ENCODE results near the gene UROC1.

The UROC1 gene

DNA sequence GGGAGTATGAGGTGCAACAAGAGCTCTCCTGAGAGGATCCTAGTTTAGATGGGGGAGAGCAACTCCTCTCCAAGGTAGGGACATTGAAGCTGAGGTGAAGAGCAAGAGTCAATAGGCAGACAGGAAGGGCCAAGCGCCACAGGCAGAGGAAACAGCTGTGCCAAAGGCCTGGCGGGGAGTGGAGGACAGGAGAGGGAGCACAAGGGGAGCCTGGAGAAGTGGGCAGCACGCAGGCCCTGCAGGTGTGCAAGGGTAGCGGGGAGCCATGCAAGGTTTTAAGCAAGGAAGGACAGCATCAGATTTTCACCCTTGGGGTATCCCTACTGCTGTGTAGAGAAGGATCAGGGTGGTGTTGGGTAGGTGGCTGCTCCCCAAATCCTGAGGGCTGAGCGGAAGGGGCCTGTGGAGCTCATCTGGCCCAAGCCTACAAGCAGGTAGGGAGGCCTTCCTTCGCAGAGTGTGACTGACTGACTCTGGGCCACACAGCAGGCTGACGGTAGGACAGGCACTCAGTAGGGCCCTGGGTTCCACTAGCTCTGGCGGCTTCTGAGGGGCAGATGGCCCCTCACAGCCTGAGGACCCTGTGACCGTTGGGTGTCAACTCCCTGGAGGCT, 19.6 kb upstream of the UROC1 start:
- TF ChIP-seq, protein P1, sequence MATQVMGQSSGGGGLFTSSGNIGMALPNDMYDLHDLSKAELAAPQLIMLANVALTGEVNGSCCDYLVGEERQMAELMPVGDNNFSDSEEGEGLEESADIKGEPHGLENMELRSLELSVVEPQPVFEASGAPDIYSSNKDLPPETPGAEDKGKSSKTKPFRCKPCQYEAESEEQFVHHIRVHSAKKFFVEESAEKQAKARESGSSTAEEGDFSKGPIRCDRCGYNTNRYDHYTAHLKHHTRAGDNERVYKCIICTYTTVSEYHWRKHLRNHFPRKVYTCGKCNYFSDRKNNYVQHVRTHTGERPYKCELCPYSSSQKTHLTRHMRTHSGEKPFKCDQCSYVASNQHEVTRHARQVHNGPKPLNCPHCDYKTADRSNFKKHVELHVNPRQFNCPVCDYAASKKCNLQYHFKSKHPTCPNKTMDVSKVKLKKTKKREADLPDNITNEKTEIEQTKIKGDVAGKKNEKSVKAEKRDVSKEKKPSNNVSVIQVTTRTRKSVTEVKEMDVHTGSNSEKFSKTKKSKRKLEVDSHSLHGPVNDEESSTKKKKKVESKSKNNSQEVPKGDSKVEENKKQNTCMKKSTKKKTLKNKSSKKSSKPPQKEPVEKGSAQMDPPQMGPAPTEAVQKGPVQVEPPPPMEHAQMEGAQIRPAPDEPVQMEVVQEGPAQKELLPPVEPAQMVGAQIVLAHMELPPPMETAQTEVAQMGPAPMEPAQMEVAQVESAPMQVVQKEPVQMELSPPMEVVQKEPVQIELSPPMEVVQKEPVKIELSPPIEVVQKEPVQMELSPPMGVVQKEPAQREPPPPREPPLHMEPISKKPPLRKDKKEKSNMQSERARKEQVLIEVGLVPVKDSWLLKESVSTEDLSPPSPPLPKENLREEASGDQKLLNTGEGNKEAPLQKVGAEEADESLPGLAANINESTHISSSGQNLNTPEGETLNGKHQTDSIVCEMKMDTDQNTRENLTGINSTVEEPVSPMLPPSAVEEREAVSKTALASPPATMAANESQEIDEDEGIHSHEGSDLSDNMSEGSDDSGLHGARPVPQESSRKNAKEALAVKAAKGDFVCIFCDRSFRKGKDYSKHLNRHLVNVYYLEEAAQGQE (IDR thresholded peaks at IDR 0.05; ENCODE audit: low read depth): no peak
- TF ChIP-seq, protein P2, sequence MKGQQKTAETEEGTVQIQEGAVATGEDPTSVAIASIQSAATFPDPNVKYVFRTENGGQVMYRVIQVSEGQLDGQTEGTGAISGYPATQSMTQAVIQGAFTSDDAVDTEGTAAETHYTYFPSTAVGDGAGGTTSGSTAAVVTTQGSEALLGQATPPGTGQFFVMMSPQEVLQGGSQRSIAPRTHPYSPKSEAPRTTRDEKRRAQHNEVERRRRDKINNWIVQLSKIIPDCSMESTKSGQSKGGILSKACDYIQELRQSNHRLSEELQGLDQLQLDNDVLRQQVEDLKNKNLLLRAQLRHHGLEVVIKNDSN (IDR thresholded peaks at IDR 0.05): no peak
- TF ChIP-seq, protein P3, sequence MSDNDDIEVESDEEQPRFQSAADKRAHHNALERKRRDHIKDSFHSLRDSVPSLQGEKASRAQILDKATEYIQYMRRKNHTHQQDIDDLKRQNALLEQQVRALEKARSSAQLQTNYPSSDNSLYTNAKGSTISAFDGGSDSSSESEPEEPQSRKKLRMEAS (IDR thresholded peaks at IDR 0.05): no peak
- TF ChIP-seq TCF12 (IDR thresholded peaks at IDR 0.05; ENCODE audit: low read depth) (no peak), TEAD4 (IDR thresholded peaks at IDR 0.05) (no peak), CREB1 (IDR thresholded peaks at IDR 0.05; ENCODE audit: low read depth) (no peak), RAD21 (IDR thresholded peaks at IDR 0.05; ENCODE audit: low read depth) (no peak), ZBTB7A (IDR thresholded peaks at IDR 0.05; ENCODE audit: low read depth) (no peak), YY1 (IDR thresholded peaks at IDR 0.05; ENCODE audit: low read depth) (no peak), NFIC (IDR thresholded peaks at IDR 0.05) (no peak), EGR1 (IDR thresholded peaks at IDR 0.05) (no peak)

DNA sequence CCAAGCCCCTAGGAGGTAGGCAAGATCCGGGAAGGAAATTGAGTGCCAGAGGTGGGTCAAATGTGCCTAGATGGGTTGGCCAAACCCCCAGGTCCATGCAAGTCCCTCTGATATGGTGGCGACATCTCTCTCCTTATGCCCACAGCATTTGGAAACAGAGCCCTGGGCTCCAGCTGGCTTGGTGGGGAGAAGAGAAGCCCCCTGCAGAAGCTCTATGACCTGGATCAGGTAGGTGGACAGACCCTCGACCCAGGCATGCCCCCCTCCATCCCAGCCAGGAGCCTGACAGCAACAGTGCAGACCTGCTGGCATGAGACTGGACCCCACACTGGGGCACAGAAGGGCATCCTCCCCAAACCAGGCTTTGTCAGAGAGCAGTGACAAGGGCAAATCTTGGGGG, 18.6 kb upstream of the UROC1 start:
- TF ChIP-seq ZBTB7A (IDR thresholded peaks at IDR 0.05; ENCODE audit: low read depth) (no peak), FOXM1 (IDR thresholded peaks at IDR 0.05; ENCODE audit: borderline replicate concordance, low read depth) (no peak), TCF12 (IDR thresholded peaks at IDR 0.05; ENCODE audit: low read depth) (no peak), YY1 (IDR thresholded peaks at IDR 0.05; ENCODE audit: low read depth) (no peak), CEBPB (IDR thresholded peaks at IDR 0.05) (no peak), CREB1 (IDR thresholded peaks at IDR 0.05; ENCODE audit: low read depth) (no peak), EGR1 (IDR thresholded peaks at IDR 0.05) (no peak), TAF1 (IDR thresholded peaks at IDR 0.05; ENCODE audit: low read depth) (no peak), NFIC (IDR thresholded peaks at IDR 0.05) (no peak), TEAD4 (IDR thresholded peaks at IDR 0.05) (no peak), RAD21 (IDR thresholded peaks at IDR 0.05; ENCODE audit: low read depth) (no peak), EP300 (IDR thresholded peaks at IDR 0.05; ENCODE audit: borderline replicate concordance) (no peak)
- TF ChIP-seq, protein P1 (IDR thresholded peaks at IDR 0.05; ENCODE audit: low read depth): no peak
- TF ChIP-seq, protein P3 (IDR thresholded peaks at IDR 0.05): no peak
- TF ChIP-seq, protein P2 (IDR thresholded peaks at IDR 0.05): no peak

DNA sequence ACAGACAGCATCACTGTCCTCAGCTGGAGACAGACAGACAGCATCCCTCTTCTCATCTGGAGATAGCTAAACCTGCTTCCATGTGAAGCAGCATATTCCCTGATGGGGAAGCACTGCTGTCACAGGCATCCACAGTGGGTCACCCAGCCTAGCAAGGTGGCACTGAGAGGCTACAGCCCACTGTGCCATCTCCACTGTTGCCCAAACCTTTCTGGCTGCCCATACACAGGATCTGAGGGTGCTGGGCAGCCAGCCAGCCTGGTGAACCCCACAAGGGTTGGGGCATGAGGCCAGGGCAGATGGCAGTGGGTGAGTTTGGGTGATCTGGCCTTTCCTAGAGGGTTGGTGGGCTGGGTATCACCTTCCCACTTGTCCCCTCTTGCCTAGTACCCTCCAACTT, 18.1 kb upstream of the UROC1 start:
- TF ChIP-seq EGR1 (IDR thresholded peaks at IDR 0.05): no peak
- TF ChIP-seq, protein P1 (IDR thresholded peaks at IDR 0.05; ENCODE audit: low read depth): no peak
- no peak for TF ChIP-seq TEAD4 (IDR thresholded peaks at IDR 0.05)
- no peak for TF ChIP-seq ZBTB7A (IDR thresholded peaks at IDR 0.05; ENCODE audit: low read depth)
- TF ChIP-seq FOXM1 (IDR thresholded peaks at IDR 0.05; ENCODE audit: borderline replicate concordance, low read depth): no peak
- TF ChIP-seq, protein P3 (IDR thresholded peaks at IDR 0.05): no peak
- no peak for TF ChIP-seq CEBPB (IDR thresholded peaks at IDR 0.05)
- no peak for TF ChIP-seq CREB1 (IDR thresholded peaks at IDR 0.05; ENCODE audit: low read depth)
- TF ChIP-seq TCF12 (IDR thresholded peaks at IDR 0.05; ENCODE audit: low read depth): no peak
- no peak for TF ChIP-seq TAF1 (IDR thresholded peaks at IDR 0.05; ENCODE audit: low read depth)
- no peak for TF ChIP-seq EP300 (IDR thresholded peaks at IDR 0.05; ENCODE audit: borderline replicate concordance)
- TF ChIP-seq YY1 (IDR thresholded peaks at IDR 0.05; ENCODE audit: low read depth): no peak
- TF ChIP-seq, protein P2 (IDR thresholded peaks at IDR 0.05): no peak
- no peak for TF ChIP-seq RAD21 (IDR thresholded peaks at IDR 0.05; ENCODE audit: low read depth)
- TF ChIP-seq NFIC (IDR thresholded peaks at IDR 0.05): no peak

All from Ishikawa (cell line).